K562 treated with DMSO at 1 percent for 12 hours (cell line): Measurements from ENCODE around the gene PCSK9. TPM values are rescaled to one million over a fixed set of nuclear protein-coding genes. Genes with fewer than 3 reads are reported as not detected.

Experiments used
- total RNA-seq: library from RNA; unstranded; fragments of 300-600 nt; gene quantifications from 2 replicates; pipeline ENCODE4 v1.2.3, GENCODE V29; 2022; ENCODE audit not compliant: insufficient read depth

Gene PCSK9
- 32.8 and 58.2 TPM in 2 replicates for total RNA-seq

GRCh38 chr1:55039342-55040082 is at the start of gene PCSK9:
Gene PCSK9, plus strand, starts transcription at chr1:55039548. Its CDS starts 290 bp downstream, at chr1:55039838.

GRCh38 chr1:54998677-54999076 is 40.7 kb upstream of the PCSK9 start, which contains the start of gene BSND:
Gene BSND, plus strand, starts transcription at chr1:54998933. Its CDS starts 254 bp downstream, at chr1:54999187.

Other genes starting within 250 kb of the PCSK9 start
- 0.17 TPM in 1 of 2 replicates, not detected in the other for gene TTC22, start 238.2 kb upstream of the PCSK9 start, total RNA-seq
- gene DHCR24, start 152.4 kb upstream of the PCSK9 start, total RNA-seq = 44.0 and 103 TPM in 2 replicates
- gene TMEM61, start 58.9 kb upstream of the PCSK9 start, total RNA-seq = not detected in 2 replicates
- not detected in 2 replicates for gene BSND, start 40.6 kb upstream of the PCSK9 start, total RNA-seq
- gene USP24, start 175.8 kb downstream of the PCSK9 start, total RNA-seq = 4.6 and 18.0 TPM in 2 replicates